Measurements from ENCODE around the gene STK11IP. TPM values are rescaled to one million over a fixed set of nuclear protein-coding genes. Genes with fewer than 3 reads are reported as not detected.

The STK11IP gene
- total RNA-seq, 1 donor from 2014 or later: 25.5 TPM

DNA sequence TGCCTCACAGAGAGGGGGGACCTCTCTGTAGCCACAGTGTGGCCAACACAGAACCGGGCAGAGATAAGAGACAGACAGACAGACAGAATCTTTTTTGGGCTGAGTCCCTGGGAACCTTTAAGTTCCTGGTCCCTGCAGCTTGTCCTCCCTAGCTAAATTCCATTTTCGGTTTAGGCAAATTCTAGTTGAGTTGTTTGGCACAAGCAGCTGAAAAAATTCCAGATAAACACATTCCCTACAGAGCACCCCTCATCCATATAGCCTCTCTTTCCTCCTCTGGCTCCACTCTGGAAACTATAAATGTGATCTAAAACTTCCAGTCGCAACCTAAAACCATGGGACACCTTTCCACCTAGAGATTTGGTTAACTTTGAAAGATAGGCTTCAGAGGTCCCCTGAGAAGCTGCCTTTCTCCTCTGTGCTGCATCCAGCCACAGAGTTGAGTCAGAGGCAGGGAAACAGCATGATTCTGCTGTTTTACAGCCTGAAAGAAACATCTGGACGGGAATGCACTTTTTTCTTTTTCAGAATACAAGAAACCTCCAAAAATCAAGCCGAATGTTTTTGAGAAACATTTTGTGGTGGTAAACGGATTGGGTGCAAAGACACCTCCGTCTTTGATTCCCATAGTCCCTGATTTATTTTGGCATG, 60.7 kb downstream of the STK11IP start:
- no peak for TF ChIP-seq CTCF (IDR thresholded peaks at IDR 0.05)

DNA sequence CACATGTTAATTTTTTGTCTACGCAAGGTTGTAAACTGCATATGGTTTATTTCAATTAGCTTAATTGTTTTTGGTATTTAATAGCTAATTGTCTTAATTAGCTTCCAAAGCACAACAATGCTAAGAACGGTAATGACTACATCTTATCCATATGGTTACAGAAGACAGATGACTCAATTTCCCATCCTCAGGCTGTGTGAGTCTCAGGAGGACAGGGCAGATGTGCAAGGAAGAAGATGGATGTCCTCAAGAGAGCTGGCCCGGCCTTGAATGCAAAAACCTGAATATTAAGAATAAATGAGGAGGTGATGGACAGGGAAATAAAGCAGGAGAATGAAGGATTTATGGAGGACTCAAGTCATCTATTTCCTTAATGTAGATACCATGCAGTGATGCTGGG, 61.2 kb downstream of the STK11IP start:
- peaks cover 16% of the 10 kb centered on the region for H3K9me3 Mint-ChIP-seq (ENCODE audit: low read depth)
- H3K27me3 Mint-ChIP-seq (ENCODE audit: low read depth): peaks cover 25% of the 10 kb centered on the region
- no peak for DNase-seq (ENCODE audit: low spot score)
- no peaks in the 10 kb centered on the region for H3K36me3 Mint-ChIP-seq (ENCODE audit: low read depth)
- TF ChIP-seq CTCF (IDR thresholded peaks at IDR 0.05): no peak
- no peak overlapping the region for H3K27ac Mint-ChIP-seq (ENCODE audit: unreplicated experiment)
- no peak overlapping the region for H3K4me3 Mint-ChIP-seq (ENCODE audit: unreplicated experiment)
- peaks cover 11% of the 10 kb centered on the region for H3K4me1 Mint-ChIP-seq (ENCODE audit: low read depth)

More for the DNA sequence above, 60.7 kb downstream of the STK11IP start:
- Mint-ChIP-seq H3K4me3 (ENCODE audit: unreplicated experiment) (no peak overlapping the region), H3K27me3 (ENCODE audit: low read depth) (peaks cover 29% of the 10 kb centered on the region), H3K9me3 (ENCODE audit: low read depth) (peaks cover 16% of the 10 kb centered on the region), H3K36me3 (ENCODE audit: low read depth) (no peaks in the 10 kb centered on the region), H3K4me1 (ENCODE audit: low read depth) (peaks cover 11% of the 10 kb centered on the region), H3K27ac (ENCODE audit: unreplicated experiment) (no peak overlapping the region)
- no peak for DNase-seq (ENCODE audit: low spot score)

- peaks cover 13% of the 10 kb centered on the region for H3K9me3 Mint-ChIP-seq (ENCODE audit: low read depth)
- DNase-seq (ENCODE audit: low spot score): no peak
- H3K27me3 Mint-ChIP-seq (ENCODE audit: low read depth): peaks cover 17% of the 10 kb centered on the region
- H3K4me1 Mint-ChIP-seq (ENCODE audit: low read depth): peaks cover 25% of the 10 kb centered on the region
- no peaks in the 10 kb centered on the region for H3K36me3 Mint-ChIP-seq (ENCODE audit: low read depth)
- TF ChIP-seq CTCF (IDR thresholded peaks at IDR 0.05): no peak
- no peak overlapping the region for H3K4me3 Mint-ChIP-seq (ENCODE audit: unreplicated experiment)
- H3K27ac Mint-ChIP-seq (ENCODE audit: unreplicated experiment): no peak overlapping the region
Measured at GRCh38 chr2:219661197-219661954, 63.7 kb downstream of the STK11IP start.

GRCh38 chr2:219661955-219662395, 64.3 kb downstream of the STK11IP start:
- no peak for DNase-seq (ENCODE audit: low spot score)
- TF ChIP-seq CTCF (IDR thresholded peaks at IDR 0.05): no peak
- Mint-ChIP-seq H3K27ac (ENCODE audit: unreplicated experiment) (peak overlapping the region; percentile 12), H3K27me3 (ENCODE audit: low read depth) (peaks cover 15% of the 10 kb centered on the region), H3K4me1 (ENCODE audit: low read depth) (peaks cover 25% of the 10 kb centered on the region), H3K4me3 (ENCODE audit: unreplicated experiment) (no peak overlapping the region), H3K36me3 (ENCODE audit: low read depth) (no peaks in the 10 kb centered on the region), H3K9me3 (ENCODE audit: low read depth) (peaks cover 8% of the 10 kb centered on the region)

GRCh38 chr2:219662566-219662965, 64.9 kb downstream of the STK11IP start:
- H3K27ac Mint-ChIP-seq (ENCODE audit: unreplicated experiment): no peak overlapping the region
- H3K4me3 Mint-ChIP-seq (ENCODE audit: unreplicated experiment): no peak overlapping the region
- no peak for DNase-seq (ENCODE audit: low spot score)
- peaks cover 25% of the 10 kb centered on the region for H3K4me1 Mint-ChIP-seq (ENCODE audit: low read depth)
- H3K36me3 Mint-ChIP-seq (ENCODE audit: low read depth): no peaks in the 10 kb centered on the region
- H3K27me3 Mint-ChIP-seq (ENCODE audit: low read depth): peaks cover 11% of the 10 kb centered on the region
- H3K9me3 Mint-ChIP-seq (ENCODE audit: low read depth): peaks cover 8% of the 10 kb centered on the region
- TF ChIP-seq CTCF (IDR thresholded peaks at IDR 0.05): no peak
